ENCODE results near the gene RINL. TPM values are rescaled to one million over a fixed set of nuclear protein-coding genes. Genes with fewer than 3 reads are reported as not detected.
"Not testable (repeated sequence)": the region's sequence is repeated elsewhere in the genome, so short reads cannot be mapped to it uniquely, and the experiment has no call there.

RINL gene
- polyA plus RNA-seq, 3 donors: 6.0 to 8.9 (median 7.8) TPM

DNA sequence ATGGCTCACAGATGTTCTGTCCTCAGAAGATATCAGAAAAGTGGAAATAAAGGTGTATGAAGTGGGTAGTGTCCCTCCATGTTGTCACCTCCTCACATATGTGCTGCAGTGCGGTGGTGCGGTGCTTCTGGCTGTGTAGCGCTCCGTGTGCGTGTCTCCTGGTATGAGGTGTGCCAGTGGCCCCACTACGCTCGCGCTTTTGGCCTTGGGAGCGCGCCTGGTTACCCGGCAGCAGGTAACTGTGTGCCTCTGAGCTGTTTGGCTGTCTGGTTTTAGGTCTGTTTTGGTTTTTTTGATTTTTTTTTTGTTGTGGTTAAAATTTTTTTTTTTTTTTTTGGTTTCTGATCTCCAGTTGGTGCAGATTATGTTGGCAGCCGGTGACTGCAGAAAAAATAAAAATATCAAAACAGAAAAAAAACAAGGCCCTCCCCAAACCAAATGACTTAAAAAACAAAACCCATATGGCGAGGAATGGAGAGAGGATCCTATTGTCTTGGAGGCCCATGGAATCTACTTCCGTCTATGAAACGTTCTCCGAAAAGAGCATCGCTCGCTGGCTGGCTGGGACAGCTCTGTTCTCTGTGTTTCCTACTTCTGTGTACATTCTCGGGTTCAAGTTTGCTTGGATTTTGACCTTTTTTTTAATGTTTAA is 36.2 kb downstream of the RINL start:
- DNase-seq (ENCODE audit: extremely low read depth in 1 of 11, low read depth in 9 of 11, low spot score in 4 of 11): no peak

DNA sequence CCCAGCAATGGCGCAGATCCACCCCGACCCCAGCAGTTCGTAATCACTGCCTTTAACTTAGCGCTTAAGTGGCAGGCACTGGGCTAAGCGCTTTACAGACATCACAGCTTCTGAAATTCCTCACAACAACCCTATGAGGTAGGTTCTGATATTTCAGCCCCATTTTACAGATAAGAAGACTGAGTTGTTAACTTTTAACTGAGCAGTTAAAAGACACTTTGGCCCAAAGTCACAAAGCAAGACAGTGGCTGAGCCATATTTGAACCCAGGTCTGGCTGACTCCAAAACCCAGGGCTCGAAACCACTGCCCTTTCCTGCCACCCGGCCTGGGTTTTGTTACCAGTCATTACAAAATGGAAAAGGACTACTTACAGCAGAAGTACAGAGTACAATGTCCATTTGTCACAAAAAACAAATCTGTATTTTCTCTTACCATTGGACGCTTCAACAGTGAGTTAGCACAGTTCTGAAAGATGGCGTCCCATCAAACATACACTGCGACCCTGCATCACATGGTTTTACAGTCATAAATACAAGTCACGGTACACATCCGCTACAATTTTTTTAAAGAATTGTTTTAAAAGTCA is 36.8 kb downstream of the RINL start:
- no peak for DNase-seq (ENCODE audit: extremely low read depth in 1 of 11, low read depth in 9 of 11, low spot score in 4 of 11)

GRCh38 chr19:38840583-38840968 is 37.5 kb downstream of the RINL start:
- DNase-seq (ENCODE audit: extremely low read depth in 1 of 11, low read depth in 9 of 11, low spot score in 4 of 11): no peak

- no peak for DNase-seq (ENCODE audit: extremely low read depth in 1 of 11, low read depth in 9 of 11, low spot score in 4 of 11)
Observed at GRCh38 chr19:38839816-38840582, 38.1 kb downstream of the RINL start.

GRCh38 chr19:38838986-38839761 is 38.9 kb downstream of the RINL start:
- DNase-seq (ENCODE audit: extremely low read depth in 1 of 11, low read depth in 9 of 11, low spot score in 4 of 11): no peak

DNA sequence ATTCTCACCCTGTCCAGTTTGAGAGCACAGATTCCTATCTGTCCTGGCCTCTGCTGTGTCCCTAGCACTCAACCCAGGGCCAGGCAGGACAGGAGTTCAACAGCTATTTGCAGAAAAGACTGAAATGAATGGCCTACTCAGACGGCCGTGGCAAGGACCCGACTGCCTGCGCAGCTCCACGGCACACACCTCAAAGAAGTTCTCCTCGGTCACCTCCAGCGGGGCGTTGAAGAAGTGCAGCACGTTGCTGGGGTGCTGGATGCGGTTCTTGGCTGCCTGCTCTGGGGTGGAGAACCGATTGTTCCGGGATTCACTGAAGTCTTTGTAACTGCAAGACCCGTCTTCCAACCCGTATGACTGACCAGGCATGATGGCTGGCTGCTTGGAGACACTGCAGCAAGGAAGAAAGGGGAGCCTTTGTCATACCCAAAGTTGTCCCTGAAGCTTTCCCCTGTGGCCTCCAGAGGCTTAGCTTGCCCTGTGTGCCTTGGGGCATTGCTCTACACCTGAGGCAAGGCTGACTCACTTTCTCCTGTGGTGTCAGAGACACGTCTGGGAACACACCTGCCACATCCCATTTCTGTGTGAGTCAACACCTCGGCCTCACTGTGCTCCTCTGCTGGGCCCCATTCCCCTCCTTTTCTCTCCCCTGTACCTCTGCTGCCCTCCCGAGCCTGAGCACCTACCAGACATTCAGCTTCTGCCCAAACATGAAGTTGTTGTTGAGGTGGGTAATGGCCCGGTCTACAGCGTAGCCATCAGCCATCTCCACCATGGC is 39.7 kb downstream of the RINL start:
- DNase-seq (ENCODE audit: extremely low read depth in 1 of 11, low read depth in 9 of 11, low spot score in 4 of 11): no peak

DNA sequence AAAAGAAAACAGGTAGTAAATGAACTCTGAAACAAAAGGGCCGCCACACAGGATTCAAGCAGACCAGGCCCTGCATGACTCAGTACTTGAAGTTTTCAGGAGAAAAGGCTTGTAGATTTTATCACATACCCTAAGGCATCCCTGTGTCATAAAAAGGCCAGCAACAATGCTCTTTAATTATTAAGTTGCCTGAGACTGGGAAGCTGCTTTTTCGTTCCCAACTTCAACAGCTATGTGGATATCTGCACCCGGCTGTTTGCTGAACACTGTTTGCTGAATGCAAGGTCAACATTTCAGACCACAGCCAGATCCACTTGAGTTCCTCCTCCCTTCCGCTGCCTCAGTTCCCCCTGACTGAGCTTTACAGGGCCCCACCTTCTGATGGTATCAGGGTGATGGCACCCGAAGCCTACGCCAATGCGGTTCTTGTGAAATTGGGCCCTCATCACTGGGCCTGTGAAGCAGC is 40.4 kb downstream of the RINL start:
- no peak for DNase-seq (ENCODE audit: extremely low read depth in 1 of 11, low read depth in 9 of 11, low spot score in 4 of 11)

DNA sequence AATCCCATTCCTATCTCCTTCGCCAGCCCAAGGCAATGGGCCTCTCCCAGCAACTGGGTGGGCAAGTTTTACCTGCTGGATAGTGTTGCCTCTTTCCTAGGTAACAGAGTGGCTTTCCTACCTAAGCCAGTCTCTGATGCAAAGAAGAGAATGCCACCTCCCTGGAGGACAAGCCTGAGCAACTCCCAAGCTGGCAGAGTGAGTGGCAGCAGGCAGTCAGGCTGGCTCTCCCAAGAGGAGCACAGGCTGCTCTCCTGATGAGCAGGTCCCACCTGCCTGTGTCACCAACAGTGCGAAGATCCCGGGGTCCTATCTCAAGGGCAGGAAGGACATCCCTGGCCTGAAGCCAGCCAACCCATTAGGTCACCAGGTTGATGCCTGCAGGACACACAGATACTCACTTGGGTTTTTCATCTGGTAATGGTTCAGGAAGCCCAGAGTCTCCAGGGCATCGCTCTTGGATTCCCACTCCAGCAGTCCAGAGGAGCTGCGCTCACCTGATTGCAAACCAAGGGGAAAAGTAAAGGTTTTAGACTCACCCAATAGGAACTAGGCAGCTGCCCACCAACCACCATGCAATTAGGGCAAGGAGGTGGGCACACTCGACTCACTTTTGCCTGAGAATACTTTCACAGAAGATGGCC is 41.0 kb downstream of the RINL start:
- no peak for DNase-seq (ENCODE audit: extremely low read depth in 1 of 11, low read depth in 9 of 11, low spot score in 4 of 11)

GRCh38 chr19:38836159-38836982 is 41.7 kb downstream of the RINL start:
- DNase-seq (ENCODE audit: extremely low read depth in 1 of 11, low read depth in 9 of 11, low spot score in 4 of 11): no peak

- DNase-seq (ENCODE audit: extremely low read depth in 1 of 11, low read depth in 9 of 11, low spot score in 4 of 11): no peak
Observed at GRCh38 chr19:38834590-38834989, 43.5 kb downstream of the RINL start.

- DNase-seq (ENCODE audit: extremely low read depth in 1 of 11, low read depth in 9 of 11, low spot score in 4 of 11): no peak
Observed at GRCh38 chr19:38834104-38834490, 44.0 kb downstream of the RINL start.

- no peak for DNase-seq (ENCODE audit: extremely low read depth in 1 of 11, low read depth in 9 of 11, low spot score in 4 of 11)
Observed at GRCh38 chr19:38833092-38833425, 45.0 kb downstream of the RINL start.

DNA sequence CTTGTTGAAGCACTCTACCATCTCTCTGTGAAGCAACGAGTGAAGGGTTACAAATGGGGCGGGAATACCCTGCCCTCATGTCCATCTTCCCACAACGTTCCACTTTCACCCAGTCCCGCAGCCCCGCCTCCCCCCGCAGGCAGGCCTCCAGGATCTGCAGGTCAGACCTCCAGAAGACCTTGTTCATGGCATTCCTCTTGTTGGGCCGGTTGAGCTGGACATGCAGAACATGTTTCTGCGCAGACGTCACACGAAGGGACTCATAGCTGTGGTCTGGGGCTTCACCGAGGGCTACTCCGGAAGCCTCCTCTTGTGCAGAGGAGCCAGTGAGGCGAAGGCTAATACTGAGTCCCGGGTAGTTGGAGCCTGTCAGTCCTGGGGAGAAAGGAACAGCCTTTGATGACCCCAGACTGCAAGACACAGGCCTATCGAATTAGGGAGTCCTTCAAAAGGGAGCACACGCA is 46.9 kb downstream of the RINL start:
- DNase-seq (ENCODE audit: extremely low read depth in 1 of 11, low read depth in 9 of 11, low spot score in 4 of 11): peak in 5 of 11 donors; percentile 40 to 63 (median 51)

DNA sequence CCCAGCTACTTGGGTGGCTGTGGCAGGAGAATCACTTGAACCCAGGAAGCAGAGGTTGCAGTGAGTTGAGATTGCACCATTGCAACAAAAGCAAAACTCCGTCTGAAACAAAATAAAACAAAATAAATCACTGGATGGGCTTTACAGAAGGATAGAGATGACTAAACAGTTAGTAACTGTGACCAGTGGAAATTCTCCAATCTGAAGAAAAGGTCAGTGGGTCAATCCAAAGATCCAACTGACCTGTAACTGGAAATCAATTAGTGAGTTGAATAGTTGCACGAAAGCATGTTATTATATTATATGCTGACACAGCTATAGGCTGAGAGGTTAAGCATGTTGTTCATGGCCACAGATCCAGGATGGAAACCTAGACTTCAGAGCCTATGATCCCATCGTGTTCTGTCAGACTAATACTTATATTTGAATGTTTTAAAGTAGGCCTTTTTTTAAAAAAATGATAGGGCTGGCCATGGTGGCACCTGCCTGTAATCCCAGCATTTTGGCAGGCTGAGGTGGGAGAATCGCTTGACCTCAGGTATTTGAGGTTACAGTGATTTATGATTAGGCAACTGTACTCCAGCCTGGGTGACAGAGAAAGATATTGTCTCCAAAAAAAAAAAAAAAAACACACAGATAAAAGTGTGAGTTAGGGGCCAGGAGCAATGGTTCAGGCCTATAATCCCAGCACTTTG is 47.9 kb downstream of the RINL start:
- DNase-seq (ENCODE audit: extremely low read depth in 1 of 11, low read depth in 9 of 11, low spot score in 4 of 11): no peak

DNA sequence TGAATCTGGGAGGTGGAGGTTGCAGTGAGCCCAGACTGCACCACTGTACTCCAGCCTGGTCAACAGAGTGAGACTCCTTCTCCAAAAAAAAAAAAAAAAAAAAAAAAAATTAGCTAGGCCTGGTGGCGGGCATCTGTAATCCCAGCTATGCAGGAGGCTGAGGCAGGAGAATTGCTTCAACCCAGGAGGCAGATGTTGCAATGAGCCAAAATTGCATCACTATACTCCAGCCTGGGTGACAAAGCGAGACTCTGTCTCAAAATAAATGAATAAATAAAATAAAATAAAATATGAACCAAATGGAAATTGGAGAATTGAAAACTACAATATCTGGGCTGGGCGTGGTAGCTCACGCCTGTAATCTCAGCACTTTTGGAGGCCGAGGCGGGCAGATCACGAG is 48.9 kb downstream of the RINL start:
- DNase-seq (ENCODE audit: extremely low read depth in 1 of 11, low read depth in 9 of 11, low spot score in 4 of 11): not testable (repeated sequence)

DNA sequence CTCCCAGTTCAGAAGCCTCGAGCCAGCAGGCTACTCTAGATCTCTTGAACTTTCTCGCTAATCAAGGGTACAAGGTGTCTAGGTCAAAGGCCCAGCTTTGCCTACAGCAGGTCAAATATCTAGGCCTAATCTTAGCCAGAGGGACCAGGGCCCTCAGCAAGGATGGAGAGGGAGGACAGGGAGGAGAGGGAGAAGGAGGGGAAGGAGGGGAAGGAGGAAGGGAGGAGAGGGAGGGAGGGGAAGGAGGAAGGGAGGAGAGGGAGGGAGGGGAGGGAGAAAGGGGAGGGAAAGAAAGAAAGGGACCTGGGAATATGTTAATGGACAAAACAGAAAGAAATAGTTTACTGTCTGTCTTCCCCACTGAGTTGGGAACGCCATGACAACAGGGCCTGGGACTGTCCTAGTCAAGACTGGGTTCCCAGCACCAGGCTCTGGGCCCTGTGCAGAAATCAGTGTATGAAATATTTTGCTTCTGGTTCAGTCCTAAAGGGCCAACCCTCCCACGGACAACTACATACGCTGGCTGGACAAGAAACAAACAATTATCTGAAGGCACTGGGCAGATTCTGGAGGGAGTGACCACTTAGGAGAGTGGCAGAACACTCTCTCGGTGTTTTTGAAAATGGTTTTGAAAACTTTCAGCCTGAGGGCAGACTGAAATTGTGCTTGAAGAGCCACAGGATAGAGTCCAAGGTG is 51.1 kb downstream of the RINL start:
- no peak for DNase-seq (ENCODE audit: extremely low read depth in 1 of 11, low read depth in 9 of 11, low spot score in 4 of 11)
